Keratinocyte (primary cell): ENCODE results near the gene S100A10.

Experiments
- CTCF ChIP-seq, 3 experiments: IDR thresholded peaks in 1 of 3; conservative IDR thresholded peaks in 1 of 3; optimal IDR thresholded peaks in 1 of 3; 2 replicates in 2 of 3; 3 replicates in 1 of 3; pipeline versions ENCODE3 to v1.5.1; 2011; ENCODE audit warnings: low read length in 3 of 3, mild to moderate bottlenecking in 3 of 3, moderate library complexity in 2 of 3, control low read depth in 1 of 3, inconsistent platforms in 1 of 3; ENCODE audit not compliant: insufficient read depth in 2 of 3; ENCODE audit errors: extremely low read depth in 1 of 3
- EZH2 ChIP-seq: IDR thresholded peaks from one replicate; pipeline ENCODE4 v1.6.1; 2012; ENCODE audit warnings: inconsistent platforms, mild to moderate bottlenecking, low read length, moderate library complexity

GRCh38 chr1:151945725-151946722 lies 47.6 kb downstream of the S100A10 start:
- TF ChIP-seq EZH2 (no peak), CTCF (optimal IDR thresholded peaks at IDR 0.05 in 1 of 3, IDR thresholded peaks at IDR 0.05 in 1 of 3, conservative IDR thresholded peaks at IDR 0.05 in 1 of 3; ENCODE audit: extremely low read depth in 1 of 3, insufficient read depth in 2 of 3, low read length in 3 of 3) (peak in 1 of 3 experiments; percentile 11)
